ENCODE results near the gene LCN10. TPM values are rescaled to one million over a fixed set of nuclear protein-coding genes. Genes with fewer than 3 reads are reported as not detected.
"Not testable (repeated sequence)": the region's sequence is repeated elsewhere in the genome, so short reads cannot be mapped to it uniquely, and the experiment has no call there.

Gene LCN10
- total RNA-seq, 1 experiment from 2014 or later, result not detected

DNA sequence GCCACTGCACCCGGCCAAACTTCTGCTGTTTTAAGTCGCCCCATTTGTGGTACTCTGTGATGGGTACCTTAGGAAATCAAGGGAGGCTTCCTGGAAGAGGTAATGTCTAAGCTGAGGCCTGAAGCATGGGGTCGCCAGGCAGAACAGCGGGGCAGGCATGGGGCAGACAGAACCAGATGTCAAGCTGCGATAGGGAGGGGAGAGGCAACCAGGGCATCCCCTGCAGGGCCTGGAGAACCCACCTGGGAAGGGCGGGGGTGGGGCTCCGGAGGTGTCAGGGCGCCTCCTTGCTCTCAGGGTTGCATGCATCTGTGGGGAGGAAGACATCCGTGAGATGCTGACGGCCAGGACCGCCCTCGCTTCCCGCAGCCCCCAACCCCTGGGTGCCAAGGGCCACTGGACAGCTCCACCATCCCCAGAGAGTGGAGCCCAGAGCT, 18.8 kb upstream of the LCN10 start:
- ChIA-PET POLR2A (no interaction called here), CTCF (no interaction called here)
- TF ChIP-seq, protein P1, sequence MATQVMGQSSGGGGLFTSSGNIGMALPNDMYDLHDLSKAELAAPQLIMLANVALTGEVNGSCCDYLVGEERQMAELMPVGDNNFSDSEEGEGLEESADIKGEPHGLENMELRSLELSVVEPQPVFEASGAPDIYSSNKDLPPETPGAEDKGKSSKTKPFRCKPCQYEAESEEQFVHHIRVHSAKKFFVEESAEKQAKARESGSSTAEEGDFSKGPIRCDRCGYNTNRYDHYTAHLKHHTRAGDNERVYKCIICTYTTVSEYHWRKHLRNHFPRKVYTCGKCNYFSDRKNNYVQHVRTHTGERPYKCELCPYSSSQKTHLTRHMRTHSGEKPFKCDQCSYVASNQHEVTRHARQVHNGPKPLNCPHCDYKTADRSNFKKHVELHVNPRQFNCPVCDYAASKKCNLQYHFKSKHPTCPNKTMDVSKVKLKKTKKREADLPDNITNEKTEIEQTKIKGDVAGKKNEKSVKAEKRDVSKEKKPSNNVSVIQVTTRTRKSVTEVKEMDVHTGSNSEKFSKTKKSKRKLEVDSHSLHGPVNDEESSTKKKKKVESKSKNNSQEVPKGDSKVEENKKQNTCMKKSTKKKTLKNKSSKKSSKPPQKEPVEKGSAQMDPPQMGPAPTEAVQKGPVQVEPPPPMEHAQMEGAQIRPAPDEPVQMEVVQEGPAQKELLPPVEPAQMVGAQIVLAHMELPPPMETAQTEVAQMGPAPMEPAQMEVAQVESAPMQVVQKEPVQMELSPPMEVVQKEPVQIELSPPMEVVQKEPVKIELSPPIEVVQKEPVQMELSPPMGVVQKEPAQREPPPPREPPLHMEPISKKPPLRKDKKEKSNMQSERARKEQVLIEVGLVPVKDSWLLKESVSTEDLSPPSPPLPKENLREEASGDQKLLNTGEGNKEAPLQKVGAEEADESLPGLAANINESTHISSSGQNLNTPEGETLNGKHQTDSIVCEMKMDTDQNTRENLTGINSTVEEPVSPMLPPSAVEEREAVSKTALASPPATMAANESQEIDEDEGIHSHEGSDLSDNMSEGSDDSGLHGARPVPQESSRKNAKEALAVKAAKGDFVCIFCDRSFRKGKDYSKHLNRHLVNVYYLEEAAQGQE (IDR thresholded peaks at IDR 0.05; ENCODE audit: insufficient read depth in 1 of 2, low read depth in 2 of 2, low read length in 1 of 2), result no peak
- TF ChIP-seq TCF7L2 (IDR thresholded peaks at IDR 0.05; ENCODE audit: low read depth, low read length) (no peak), POLR2AphosphoS5 (IDR thresholded peaks at IDR 0.05; ENCODE audit: low read depth, low read length) (no peak), SIN3A (IDR thresholded peaks at IDR 0.05; ENCODE audit: borderline replicate concordance, insufficient read depth, low read depth, low read length) (no peak)
- TF ChIP-seq, protein P2, sequence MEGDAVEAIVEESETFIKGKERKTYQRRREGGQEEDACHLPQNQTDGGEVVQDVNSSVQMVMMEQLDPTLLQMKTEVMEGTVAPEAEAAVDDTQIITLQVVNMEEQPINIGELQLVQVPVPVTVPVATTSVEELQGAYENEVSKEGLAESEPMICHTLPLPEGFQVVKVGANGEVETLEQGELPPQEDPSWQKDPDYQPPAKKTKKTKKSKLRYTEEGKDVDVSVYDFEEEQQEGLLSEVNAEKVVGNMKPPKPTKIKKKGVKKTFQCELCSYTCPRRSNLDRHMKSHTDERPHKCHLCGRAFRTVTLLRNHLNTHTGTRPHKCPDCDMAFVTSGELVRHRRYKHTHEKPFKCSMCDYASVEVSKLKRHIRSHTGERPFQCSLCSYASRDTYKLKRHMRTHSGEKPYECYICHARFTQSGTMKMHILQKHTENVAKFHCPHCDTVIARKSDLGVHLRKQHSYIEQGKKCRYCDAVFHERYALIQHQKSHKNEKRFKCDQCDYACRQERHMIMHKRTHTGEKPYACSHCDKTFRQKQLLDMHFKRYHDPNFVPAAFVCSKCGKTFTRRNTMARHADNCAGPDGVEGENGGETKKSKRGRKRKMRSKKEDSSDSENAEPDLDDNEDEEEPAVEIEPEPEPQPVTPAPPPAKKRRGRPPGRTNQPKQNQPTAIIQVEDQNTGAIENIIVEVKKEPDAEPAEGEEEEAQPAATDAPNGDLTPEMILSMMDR (IDR thresholded peaks at IDR 0.05), result no peak

DNA sequence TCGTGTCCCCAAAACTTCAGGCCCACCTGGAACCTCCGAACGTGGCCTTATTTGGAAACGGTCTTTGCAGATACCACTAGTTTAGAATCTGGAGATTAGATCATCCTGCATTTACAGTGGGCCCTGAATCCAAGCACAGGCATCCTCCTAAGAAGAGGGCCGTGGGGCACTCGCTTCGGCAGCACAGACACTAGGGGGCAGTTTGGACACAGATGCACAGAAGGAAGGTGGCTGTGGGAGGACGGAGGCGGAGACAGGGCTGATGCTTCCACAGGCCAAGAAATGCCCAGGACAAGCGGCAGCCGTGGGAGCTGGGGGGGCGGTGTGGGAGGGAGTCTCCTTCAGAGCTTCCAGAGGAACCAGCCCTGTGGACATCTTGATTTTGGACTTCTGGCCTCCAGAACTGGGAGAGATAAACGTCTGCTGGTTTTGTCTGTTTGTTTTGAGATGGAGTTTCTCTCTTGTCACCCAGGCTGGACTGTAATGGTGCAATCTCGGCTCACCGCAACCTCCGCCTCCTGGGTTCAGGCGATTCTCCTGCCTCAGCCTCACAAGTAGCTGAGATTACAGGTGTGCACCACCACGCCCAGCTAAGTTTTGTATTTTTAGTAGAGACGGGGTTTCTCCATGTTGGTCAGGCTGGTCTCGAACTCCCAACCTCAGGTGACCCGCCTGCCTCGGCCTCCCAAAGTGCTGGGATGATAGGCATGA, 18.2 kb upstream of the LCN10 start:
- H3K27me3 ChIP-seq (ENCODE audit: control insufficient read depth, insufficient read depth, low read length); H3K9me3 ChIP-seq (ENCODE audit: control insufficient read depth, insufficient read depth, low read depth, low read length); DNase-seq (ENCODE audit: low read depth, low spot score); intact Hi-C loops (cut with micrococcal nuclease; ENCODE audit: unreplicated experiment); BruUV-seq (replicated peaks); H3K36me3 ChIP-seq (ENCODE audit: control insufficient read depth, insufficient read depth, low read length); CTCF ChIA-PET; POLR2A ChIA-PET; H3K4me3 ChIP-seq (ENCODE audit: low read depth in 2 of 2, low read length in 2 of 2); in situ Hi-C loops (cut with HindIII; ENCODE audit: low pct_unique_long_range_greater_than_20kb, low sequenced_read_pairs); H3K27ac ChIP-seq (ENCODE audit: low read length); H3K4me1 ChIP-seq (ENCODE audit: control insufficient read depth, insufficient read depth, low read length): not testable (repeated sequence)
- TF ChIP-seq, protein P2 (IDR thresholded peaks at IDR 0.05), result peak; percentile 84
- ATAC-seq, result peak; percentile 85

More for the DNA sequence above, 18.8 kb upstream of the LCN10 start:
- DNase-seq (ENCODE audit: low read depth, low spot score), result no peak
- H3K9me3 ChIP-seq (ENCODE audit: control insufficient read depth, insufficient read depth, low read depth, low read length), result no peaks in the 10 kb centered on the region
- no TSS peak for BruUV-seq (replicated peaks)
- no peak overlapping the region for H3K27ac ChIP-seq (ENCODE audit: low read length)
- H3K4me3 ChIP-seq (ENCODE audit: low read depth in 2 of 2, low read length in 2 of 2), result no peak overlapping the region
- in situ Hi-C loops (cut with HindIII; ENCODE audit: low pct_unique_long_range_greater_than_20kb, low sequenced_read_pairs), result no loop called here
- no peak for ATAC-seq
- peaks cover 3% of the 10 kb centered on the region; the same call in 1 of the 2 replicates for H3K4me1 ChIP-seq (ENCODE audit: control insufficient read depth, insufficient read depth, low read length)
- no peaks in the 10 kb centered on the region for H3K36me3 ChIP-seq (ENCODE audit: control insufficient read depth, insufficient read depth, low read length)
- H3K27me3 ChIP-seq (ENCODE audit: control insufficient read depth, insufficient read depth, low read length), result no peaks in the 10 kb centered on the region
- intact Hi-C loops (cut with micrococcal nuclease; ENCODE audit: unreplicated experiment), result no loop called here
